GM13976 (cell line): Measurements from ENCODE around the gene KMO.
A peak's percentile ranks its signal among the peaks of the same experiment; 100 is the strongest.

Experiments
- DNase-seq: peaks from one replicate; pipeline ENCODE4 v3.0.0; 2012; ENCODE audit warnings: low spot score
- in situ Hi-C: fragments of 300-500 bp; cut with MboI; formaldehyde crosslinking; loops from one replicate; pipeline ENCODE4 v1.12.0; 2022; ENCODE audit warnings: low sequenced_read_pairs, mixed read lengths, inconsistent platforms; ENCODE audit not compliant: unreplicated experiment
- TF ChIP-seq, protein P1 (sequence below): IDR thresholded peaks from 2 replicates; pipeline ENCODE4 v1.5.1; 2012; ENCODE audit warnings: borderline replicate concordance, mild to moderate bottlenecking; ENCODE audit not compliant: insufficient read depth; ENCODE audit errors: extremely low read depth, missing control alignments, control extremely low read depth

KMO gene

GRCh38 chr1:241532162-241532531 is at the start of gene KMO:
Gene KMO (plus strand): TSS chr1:241532378. CDS start chr1:241532445, 67 bp downstream.
- no peak for DNase-seq
- in situ Hi-C loops: no loop called here
- TF ChIP-seq, protein P1, sequence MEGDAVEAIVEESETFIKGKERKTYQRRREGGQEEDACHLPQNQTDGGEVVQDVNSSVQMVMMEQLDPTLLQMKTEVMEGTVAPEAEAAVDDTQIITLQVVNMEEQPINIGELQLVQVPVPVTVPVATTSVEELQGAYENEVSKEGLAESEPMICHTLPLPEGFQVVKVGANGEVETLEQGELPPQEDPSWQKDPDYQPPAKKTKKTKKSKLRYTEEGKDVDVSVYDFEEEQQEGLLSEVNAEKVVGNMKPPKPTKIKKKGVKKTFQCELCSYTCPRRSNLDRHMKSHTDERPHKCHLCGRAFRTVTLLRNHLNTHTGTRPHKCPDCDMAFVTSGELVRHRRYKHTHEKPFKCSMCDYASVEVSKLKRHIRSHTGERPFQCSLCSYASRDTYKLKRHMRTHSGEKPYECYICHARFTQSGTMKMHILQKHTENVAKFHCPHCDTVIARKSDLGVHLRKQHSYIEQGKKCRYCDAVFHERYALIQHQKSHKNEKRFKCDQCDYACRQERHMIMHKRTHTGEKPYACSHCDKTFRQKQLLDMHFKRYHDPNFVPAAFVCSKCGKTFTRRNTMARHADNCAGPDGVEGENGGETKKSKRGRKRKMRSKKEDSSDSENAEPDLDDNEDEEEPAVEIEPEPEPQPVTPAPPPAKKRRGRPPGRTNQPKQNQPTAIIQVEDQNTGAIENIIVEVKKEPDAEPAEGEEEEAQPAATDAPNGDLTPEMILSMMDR: no peak

DNA sequence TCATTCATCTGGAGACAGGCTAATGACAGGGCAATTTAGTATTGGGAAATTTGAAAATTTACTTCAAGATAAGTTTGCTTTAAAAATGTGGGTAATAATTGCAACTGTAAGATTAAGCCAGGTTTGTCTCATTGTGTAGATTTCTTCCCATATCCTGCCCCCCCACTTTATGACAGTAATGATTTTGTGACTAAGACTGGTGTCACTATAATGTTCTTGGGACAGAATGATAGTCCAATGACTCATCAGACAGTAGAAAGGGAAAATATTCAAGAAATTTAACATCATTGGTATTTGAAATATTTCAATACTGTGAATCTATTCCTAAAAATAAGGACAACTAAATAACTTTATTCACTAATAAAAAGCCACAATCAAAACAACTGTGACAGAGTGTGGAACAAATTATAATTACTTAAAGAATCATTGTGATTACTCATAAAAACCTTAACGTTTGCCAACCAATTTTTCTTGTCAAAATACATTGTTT is 49.4 kb upstream of the KMO start:
- DNase-seq: no peak
- TF ChIP-seq, protein P1: no peak
- in situ Hi-C loops: no loop called here

DNA sequence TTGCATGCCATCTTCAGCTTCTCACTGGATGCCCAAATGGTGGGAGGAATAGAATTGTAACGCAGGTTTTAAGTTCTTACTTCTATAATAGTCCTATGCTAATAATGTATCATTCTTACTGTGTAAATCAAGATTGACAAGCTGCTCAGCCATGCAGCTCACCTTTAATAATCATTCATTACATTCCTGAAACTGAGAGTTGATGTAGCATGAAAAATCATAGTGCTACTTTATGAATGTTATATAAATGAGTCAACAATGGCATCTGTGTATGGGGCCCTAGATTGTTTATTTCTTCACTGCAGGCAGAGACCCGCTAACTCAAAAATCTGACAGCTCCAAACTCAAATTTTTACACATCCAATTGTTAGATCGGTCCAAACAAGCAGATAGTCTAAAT is 47.0 kb upstream of the KMO start:
- in situ Hi-C loops: no loop called here
- no peak for DNase-seq
- TF ChIP-seq, protein P1: no peak

GRCh38 chr1:241485554-241485992 is 46.6 kb upstream of the KMO start:
- in situ Hi-C loops: no loop called here
- TF ChIP-seq, protein P1: peak; percentile 33
- DNase-seq: peak; percentile 32

DNA sequence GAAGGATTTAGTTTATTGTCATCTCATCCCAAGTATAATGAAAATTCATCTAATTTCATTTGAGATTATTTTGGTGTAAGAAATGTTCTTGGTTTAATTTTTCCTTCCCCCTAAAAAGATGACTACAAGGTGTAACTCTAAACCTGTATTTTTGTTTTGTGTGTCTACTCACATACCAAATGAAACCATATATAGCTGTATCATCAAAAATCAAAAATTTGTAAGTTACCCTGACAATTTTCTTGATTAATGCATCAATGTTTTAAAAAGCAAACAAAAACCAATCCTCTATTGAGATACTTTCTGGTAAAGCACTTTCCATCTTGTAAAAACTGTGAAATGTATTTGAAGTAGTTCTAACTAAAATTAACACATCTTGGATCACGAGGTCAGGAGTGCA is 43.4 kb upstream of the KMO start:
- in situ Hi-C loops: no loop called here
- TF ChIP-seq, protein P1: no peak
- no peak for DNase-seq

DNA sequence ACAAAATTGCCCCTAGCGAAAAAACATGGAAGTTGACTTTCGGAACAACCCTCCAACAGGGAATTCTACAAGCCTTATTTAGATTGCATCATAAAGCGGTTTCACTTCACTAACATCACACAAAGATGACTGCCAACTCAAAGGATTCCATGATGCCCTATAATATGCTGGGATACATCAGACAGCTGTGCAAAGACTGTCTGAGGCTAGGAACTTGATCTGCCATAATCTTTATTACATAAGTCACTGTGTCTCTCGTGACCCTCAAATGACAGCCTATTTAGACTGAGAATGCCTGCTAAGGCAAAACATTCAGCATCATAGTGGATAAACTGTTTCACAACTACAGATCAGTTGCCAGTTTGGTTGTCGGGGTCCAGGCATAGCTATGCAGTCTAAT is 36.4 kb upstream of the KMO start:
- TF ChIP-seq, protein P1: no peak
- in situ Hi-C loops: no loop called here
- DNase-seq: no peak

DNA sequence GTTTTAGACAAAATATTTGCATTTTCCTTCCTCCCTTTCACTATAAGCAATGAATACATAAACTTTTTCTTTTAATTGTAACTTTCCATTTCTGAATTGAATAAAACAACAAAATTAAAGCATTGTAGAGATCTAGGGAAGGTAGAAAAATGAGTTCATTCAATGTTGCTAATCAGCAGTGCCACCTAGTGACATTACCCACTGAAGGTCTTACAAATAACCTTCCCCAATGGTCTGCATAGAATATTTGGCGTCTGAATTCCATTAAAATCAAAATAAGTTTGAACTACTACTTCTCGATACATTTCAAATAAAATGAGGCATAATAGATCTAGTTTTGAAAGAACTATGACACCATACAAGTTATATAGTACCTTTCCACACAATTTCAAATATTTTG is 32.3 kb upstream of the KMO start:
- DNase-seq: no peak
- TF ChIP-seq, protein P1: peak; percentile 38
- in situ Hi-C loops: no loop called here
